HepG2 (cell line): ENCODE measurements around the gene DHH. TPM values are rescaled to one million over a fixed set of nuclear protein-coding genes. Genes with fewer than 3 reads are reported as not detected.

Experiments used
- AGO1 ChIP-seq: fragments of 200-400 bp; formaldehyde crosslinking; IDR thresholded peaks from 2 replicates; pipeline ENCODE4 v1.6.1; 2017; ENCODE audit warnings: mild to moderate bottlenecking, low read depth, low read length, moderate library complexity; ENCODE audit not compliant: poor library complexity, severe bottlenecking
- ELF3 ChIP-seq: IDR thresholded peaks from 2 replicates; pipeline ENCODE4 v1.6.1; 2016; ENCODE audit warnings: missing genetic modification reagents, missing compliant biosample characterization
- FOXO1 ChIP-seq: sonication (generic); formaldehyde crosslinking; IDR thresholded peaks from 2 replicates; pipeline ENCODE4 v1.4.0; 2020; ENCODE audit warnings: missing genetic modification reagents
- MIER3 ChIP-seq: IDR thresholded peaks from 2 replicates; pipeline ENCODE4 v1.6.1; 2016; ENCODE audit warnings: missing compliant biosample characterization, borderline replicate concordance
- MTF1 ChIP-seq: sonication (generic); formaldehyde crosslinking; IDR thresholded peaks from 2 replicates; pipeline ENCODE4 v1.5.0; 2020; ENCODE audit warnings: missing genetic modification reagents
- PCBP2 ChIP-seq: fragments of 200-400 bp; formaldehyde crosslinking; optimal IDR thresholded peaks from 2 replicates; pipeline ENCODE3; 2018; ENCODE audit warnings: low read length, low read depth; ENCODE audit not compliant: poor library complexity, severe bottlenecking
- RFX3 ChIP-seq: IDR thresholded peaks from 2 replicates; pipeline ENCODE4 v1.6.1; 2016; ENCODE audit warnings: missing biosample characterization, missing genetic modification reagents
- ZNF839 ChIP-seq: sonication (generic); formaldehyde crosslinking; IDR thresholded peaks from 2 replicates; pipeline ENCODE4 v1.4.0; 2020; ENCODE audit warnings: missing genetic modification reagents, mild to moderate bottlenecking, borderline replicate concordance
- polyA plus RNA-seq, 8 experiments: library from polyadenylated mRNA; depleted of rRNA in 3 of 8; stranded (reverse) in 7 of 8; unstranded in 1 of 8; fragments of >200 nt; fragmentation: Illumina TruSeq in 4 of 8; extraction: Trizol in 4 of 8; gene quantifications; 2 replicates each; pipeline versions ENCODE4 v1.2.1 to v1.2.3, GENCODE V29; 2011 to 2016; ENCODE audit warnings: low read depth in 4 of 8, missing spikeins in 1 of 8, mixed read lengths in 1 of 8; ENCODE audit not compliant: insufficient read depth in 1 of 8
- total RNA-seq, 5 experiments: library from RNA; depleted of rRNA; stranded (reverse); fragments of >200 nt; fragmentation: Illumina TruSeq; extraction: Trizol; gene quantifications; 2 replicates each; pipeline ENCODE4 v1.2.3, GENCODE V29; 2016; ENCODE audit warnings: low read depth in 1 of 5
- TF ChIP-seq, protein P1 (sequence below): IDR thresholded peaks from 2 replicates; pipeline ENCODE4 v1.6.1; 2018; ENCODE audit warnings: missing genetic modification reagents
- TF ChIP-seq, protein P2 (sequence below): sonication (generic); formaldehyde crosslinking; IDR thresholded peaks from 2 replicates; pipeline ENCODE4 v1.4.0; 2020; ENCODE audit warnings: missing genetic modification reagents
- TF ChIP-seq, protein P3 (sequence below): sonication (generic); formaldehyde crosslinking; IDR thresholded peaks from 2 replicates; pipeline ENCODE4 v1.8.1; 2022; ENCODE audit warnings: low read depth, mild to moderate bottlenecking, missing genetic modification reagents
- TF ChIP-seq, protein P4 (sequence below): sonication (generic); formaldehyde crosslinking; IDR thresholded peaks from 2 replicates; pipeline ENCODE4 v1.8.0; 2023; ENCODE audit warnings: mild to moderate bottlenecking, missing genetic modification reagents
- TF ChIP-seq, protein P5 (sequence below): sonication (generic); formaldehyde crosslinking; IDR thresholded peaks from 2 replicates; pipeline ENCODE4 v1.9.0; 2022; ENCODE audit warnings: low read depth, missing genetic modification reagents
- TF ChIP-seq, protein P6 (sequence below): IDR thresholded peaks from 2 replicates; pipeline ENCODE4 v1.6.1; 2016

Gene DHH
- total and polyA plus RNA-seq, 2 of the 13 experiments (the other 11 are each of a cell fraction or from before 2014, with no cell fraction given): not detected

DNA sequence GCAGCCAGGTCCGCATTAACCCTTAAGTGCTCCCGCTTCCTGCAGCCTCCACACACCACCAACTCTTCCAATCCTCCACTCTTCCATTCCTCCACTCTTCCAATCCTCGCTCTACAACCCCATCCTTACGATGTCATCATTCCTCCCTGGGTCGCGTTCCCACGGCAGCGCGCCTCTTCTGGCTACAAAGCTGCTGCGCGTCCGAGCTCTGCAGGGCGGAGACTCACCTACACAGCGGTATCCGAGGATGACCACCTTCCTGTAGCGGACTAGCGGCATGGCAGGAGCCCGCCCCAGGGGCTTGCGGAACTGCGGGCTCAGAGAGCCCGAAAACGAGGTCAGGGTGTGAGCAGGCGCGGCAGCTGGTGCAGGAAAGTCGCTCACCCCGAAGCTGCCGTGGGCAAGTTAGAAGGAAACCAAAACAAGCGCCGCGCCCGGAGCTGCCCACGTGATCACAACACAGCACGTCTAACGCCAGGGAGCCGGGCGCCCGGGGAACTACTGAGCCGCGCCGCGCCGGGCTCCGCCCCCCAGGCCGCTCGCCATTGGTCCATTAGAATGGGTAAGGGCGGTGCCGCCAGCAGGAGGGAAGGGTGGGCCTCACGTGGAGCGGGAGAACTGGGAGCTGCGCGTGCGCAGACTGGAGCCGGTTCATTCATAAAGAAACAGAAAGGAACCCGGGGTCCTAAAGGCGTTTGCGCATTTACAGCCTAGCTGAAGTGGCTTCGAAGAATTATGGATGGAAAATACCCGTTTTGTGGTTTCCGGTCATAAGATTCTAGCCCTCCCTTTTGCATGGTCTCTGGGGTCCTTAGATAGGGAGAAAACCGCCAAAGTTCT, 24.9 kb downstream of the DHH start, which contains the start of gene RHEBL1 (continued):
- TF ChIP-seq, protein P1, sequence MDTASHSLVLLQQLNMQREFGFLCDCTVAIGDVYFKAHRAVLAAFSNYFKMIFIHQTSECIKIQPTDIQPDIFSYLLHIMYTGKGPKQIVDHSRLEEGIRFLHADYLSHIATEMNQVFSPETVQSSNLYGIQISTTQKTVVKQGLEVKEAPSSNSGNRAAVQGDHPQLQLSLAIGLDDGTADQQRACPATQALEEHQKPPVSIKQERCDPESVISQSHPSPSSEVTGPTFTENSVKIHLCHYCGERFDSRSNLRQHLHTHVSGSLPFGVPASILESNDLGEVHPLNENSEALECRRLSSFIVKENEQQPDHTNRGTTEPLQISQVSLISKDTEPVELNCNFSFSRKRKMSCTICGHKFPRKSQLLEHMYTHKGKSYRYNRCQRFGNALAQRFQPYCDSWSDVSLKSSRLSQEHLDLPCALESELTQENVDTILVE (CRISPR knock-in tag): no peak
- no peak for TF ChIP-seq PCBP2
- TF ChIP-seq, protein P2, sequence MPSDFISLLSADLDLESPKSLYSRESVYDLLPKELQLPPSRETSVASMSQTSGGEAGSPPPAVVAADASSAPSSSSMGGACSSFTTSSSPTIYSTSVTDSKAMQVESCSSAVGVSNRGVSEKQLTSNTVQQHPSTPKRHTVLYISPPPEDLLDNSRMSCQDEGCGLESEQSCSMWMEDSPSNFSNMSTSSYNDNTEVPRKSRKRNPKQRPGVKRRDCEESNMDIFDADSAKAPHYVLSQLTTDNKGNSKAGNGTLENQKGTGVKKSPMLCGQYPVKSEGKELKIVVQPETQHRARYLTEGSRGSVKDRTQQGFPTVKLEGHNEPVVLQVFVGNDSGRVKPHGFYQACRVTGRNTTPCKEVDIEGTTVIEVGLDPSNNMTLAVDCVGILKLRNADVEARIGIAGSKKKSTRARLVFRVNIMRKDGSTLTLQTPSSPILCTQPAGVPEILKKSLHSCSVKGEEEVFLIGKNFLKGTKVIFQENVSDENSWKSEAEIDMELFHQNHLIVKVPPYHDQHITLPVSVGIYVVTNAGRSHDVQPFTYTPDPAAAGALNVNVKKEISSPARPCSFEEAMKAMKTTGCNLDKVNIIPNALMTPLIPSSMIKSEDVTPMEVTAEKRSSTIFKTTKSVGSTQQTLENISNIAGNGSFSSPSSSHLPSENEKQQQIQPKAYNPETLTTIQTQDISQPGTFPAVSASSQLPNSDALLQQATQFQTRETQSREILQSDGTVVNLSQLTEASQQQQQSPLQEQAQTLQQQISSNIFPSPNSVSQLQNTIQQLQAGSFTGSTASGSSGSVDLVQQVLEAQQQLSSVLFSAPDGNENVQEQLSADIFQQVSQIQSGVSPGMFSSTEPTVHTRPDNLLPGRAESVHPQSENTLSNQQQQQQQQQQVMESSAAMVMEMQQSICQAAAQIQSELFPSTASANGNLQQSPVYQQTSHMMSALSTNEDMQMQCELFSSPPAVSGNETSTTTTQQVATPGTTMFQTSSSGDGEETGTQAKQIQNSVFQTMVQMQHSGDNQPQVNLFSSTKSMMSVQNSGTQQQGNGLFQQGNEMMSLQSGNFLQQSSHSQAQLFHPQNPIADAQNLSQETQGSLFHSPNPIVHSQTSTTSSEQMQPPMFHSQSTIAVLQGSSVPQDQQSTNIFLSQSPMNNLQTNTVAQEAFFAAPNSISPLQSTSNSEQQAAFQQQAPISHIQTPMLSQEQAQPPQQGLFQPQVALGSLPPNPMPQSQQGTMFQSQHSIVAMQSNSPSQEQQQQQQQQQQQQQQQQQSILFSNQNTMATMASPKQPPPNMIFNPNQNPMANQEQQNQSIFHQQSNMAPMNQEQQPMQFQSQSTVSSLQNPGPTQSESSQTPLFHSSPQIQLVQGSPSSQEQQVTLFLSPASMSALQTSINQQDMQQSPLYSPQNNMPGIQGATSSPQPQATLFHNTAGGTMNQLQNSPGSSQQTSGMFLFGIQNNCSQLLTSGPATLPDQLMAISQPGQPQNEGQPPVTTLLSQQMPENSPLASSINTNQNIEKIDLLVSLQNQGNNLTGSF (CRISPR knock-in tag): no peak
- TF ChIP-seq FOXO1 (CRISPR knock-in tag): no peak
- no peak for TF ChIP-seq MTF1 (CRISPR knock-in tag)
- no peak for TF ChIP-seq ZNF839 (CRISPR knock-in tag)
- TF ChIP-seq, protein P3, sequence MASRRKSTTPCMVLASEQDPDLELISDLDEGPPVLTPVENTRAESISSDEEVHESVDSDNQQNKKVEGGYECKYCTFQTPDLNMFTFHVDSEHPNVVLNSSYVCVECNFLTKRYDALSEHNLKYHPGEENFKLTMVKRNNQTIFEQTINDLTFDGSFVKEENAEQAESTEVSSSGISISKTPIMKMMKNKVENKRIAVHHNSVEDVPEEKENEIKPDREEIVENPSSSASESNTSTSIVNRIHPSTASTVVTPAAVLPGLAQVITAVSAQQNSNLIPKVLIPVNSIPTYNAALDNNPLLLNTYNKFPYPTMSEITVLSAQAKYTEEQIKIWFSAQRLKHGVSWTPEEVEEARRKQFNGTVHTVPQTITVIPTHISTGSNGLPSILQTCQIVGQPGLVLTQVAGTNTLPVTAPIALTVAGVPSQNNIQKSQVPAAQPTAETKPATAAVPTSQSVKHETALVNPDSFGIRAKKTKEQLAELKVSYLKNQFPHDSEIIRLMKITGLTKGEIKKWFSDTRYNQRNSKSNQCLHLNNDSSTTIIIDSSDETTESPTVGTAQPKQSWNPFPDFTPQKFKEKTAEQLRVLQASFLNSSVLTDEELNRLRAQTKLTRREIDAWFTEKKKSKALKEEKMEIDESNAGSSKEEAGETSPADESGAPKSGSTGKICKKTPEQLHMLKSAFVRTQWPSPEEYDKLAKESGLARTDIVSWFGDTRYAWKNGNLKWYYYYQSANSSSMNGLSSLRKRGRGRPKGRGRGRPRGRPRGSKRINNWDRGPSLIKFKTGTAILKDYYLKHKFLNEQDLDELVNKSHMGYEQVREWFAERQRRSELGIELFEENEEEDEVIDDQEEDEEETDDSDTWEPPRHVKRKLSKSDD (CRISPR knock-in tag): no peak
- TF ChIP-seq, protein P4, sequence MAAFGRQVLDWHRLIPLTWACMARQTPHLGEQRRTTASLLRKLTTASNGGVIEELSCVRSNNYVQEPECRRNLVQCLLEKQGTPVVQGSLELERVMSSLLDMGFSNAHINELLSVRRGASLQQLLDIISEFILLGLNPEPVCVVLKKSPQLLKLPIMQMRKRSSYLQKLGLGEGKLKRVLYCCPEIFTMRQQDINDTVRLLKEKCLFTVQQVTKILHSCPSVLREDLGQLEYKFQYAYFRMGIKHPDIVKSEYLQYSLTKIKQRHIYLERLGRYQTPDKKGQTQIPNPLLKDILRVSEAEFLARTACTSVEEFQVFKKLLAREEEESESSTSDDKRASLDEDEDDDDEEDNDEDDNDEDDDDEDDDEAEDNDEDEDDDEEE (CRISPR knock-in tag): 0 out of 2 replicates have a peak, but pooled peaks have one; percentile 53
- no peak for TF ChIP-seq MIER3 (CRISPR knock-in tag)
- TF ChIP-seq, protein P5, sequence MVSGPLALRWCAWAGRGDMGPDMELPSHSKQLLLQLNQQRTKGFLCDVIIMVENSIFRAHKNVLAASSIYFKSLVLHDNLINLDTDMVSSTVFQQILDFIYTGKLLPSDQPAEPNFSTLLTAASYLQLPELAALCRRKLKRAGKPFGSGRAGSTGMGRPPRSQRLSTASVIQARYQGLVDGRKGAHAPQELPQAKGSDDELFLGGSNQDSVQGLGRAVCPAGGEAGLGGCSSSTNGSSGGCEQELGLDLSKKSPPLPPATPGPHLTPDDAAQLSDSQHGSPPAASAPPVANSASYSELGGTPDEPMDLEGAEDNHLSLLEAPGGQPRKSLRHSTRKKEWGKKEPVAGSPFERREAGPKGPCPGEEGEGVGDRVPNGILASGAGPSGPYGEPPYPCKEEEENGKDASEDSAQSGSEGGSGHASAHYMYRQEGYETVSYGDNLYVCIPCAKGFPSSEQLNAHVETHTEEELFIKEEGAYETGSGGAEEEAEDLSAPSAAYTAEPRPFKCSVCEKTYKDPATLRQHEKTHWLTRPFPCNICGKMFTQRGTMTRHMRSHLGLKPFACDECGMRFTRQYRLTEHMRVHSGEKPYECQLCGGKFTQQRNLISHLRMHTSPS (CRISPR knock-in tag): no peak
- no peak for TF ChIP-seq AGO1
- TF ChIP-seq ELF3: peak; percentile 51; the same call in 1 of the 2 replicates
- TF ChIP-seq RFX3 (CRISPR knock-in tag): 0 out of 2 replicates have a peak, but pooled peaks have one; percentile 3
- TF ChIP-seq, protein P6, sequence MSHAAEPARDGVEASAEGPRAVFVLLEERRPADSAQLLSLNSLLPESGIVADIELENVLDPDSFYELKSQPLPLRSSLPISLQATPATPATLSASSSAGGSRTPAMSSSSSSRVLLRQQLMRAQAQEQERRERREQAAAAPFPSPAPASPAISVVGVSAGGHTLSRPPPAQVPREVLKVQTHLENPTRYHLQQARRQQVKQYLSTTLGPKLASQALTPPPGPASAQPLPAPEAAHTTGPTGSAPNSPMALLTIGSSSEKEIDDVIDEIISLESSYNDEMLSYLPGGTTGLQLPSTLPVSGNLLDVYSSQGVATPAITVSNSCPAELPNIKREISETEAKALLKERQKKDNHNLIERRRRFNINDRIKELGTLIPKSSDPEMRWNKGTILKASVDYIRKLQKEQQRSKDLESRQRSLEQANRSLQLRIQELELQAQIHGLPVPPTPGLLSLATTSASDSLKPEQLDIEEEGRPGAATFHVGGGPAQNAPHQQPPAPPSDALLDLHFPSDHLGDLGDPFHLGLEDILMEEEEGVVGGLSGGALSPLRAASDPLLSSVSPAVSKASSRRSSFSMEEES (CRISPR knock-in tag): no peak
